Heart left ventricle (tissue), 16 donors: ENCODE measurements around the gene RHO. TPM values are rescaled to one million over a fixed set of nuclear protein-coding genes. Genes with fewer than 3 reads are reported as not detected.

Experiments used
- ATAC-seq, 4 donors: fragments of 200-7000 bp; cut with Tn5 transposase; one replicate each; pipeline ENCODE4 v1.9.1; 2020 to 2022; ENCODE audit warnings: moderate library complexity in 4 of 4, mild to moderate bottlenecking in 3 of 4, moderate number of reproducible peaks in 1 of 4
- DNase-seq, 5 donors: peaks; one replicate each; pipeline ENCODE4 v3.0.0-alpha.2; 2020
- H3K27ac ChIP-seq, 12 donors: fragments of 200-600 bp; sonication (generic) in 4 of 12; one replicate each; pipeline versions ENCODE4 v1.5.0 to v1.8.0; 2016 to 2022; ENCODE audit warnings: mild to moderate bottlenecking in 2 of 12
- H3K27me3 ChIP-seq, 9 donors: fragments of 200-600 bp; sonication (generic) in 2 of 9; one replicate each; pipeline versions ENCODE4 v1.5.1 to v1.8.0; 2016 to 2022; ENCODE audit warnings: mild to moderate bottlenecking in 3 of 9
- H3K36me3 ChIP-seq, 9 donors: fragments of 200-600 bp; sonication (generic) in 2 of 9; one replicate each; pipeline versions ENCODE4 v1.5.0 to v1.8.0; 2018 to 2022; ENCODE audit warnings: mild to moderate bottlenecking in 2 of 9
- H3K4me1 ChIP-seq, 12 donors: fragments of 200-600 bp; sonication (generic) in 4 of 12; one replicate each; pipeline versions ENCODE4 v1.5.0 to v1.8.0; 2016 to 2022; ENCODE audit warnings: mild to moderate bottlenecking in 3 of 12
- H3K4me3 ChIP-seq, 12 donors: fragments of 200-600 bp; sonication (generic) in 4 of 12; one replicate each; pipeline versions ENCODE4 v1.5.0 to v1.8.0; 2017 to 2022; ENCODE audit warnings: mild to moderate bottlenecking in 9 of 12, moderate library complexity in 4 of 12
- H3K9me3 ChIP-seq, 12 donors: fragments of 200-600 bp; sonication (generic) in 4 of 12; one replicate each; pipeline versions ENCODE4 v1.5.0 to v1.8.0; 2016 to 2022; ENCODE audit warnings: mild to moderate bottlenecking in 1 of 12
- CTCF ChIP-seq, 12 donors: fragments of 200-600 bp; sonication (generic) in 4 of 12; IDR thresholded peaks; one replicate each; pipeline versions ENCODE4 v1.5.0 to v1.8.0; 2018 to 2022; ENCODE audit warnings: antibody characterized with exemption in 12 of 12, mild to moderate bottlenecking in 5 of 12
- POLR2A ChIP-seq, 2 donors: fragments of 450-650 bp; IDR thresholded peaks; one replicate each; pipeline ENCODE4 v1.6.1; 2017; ENCODE audit warnings: antibody characterized with exemption in 2 of 2, mild to moderate bottlenecking in 2 of 2, moderate library complexity in 2 of 2
- WGBS, 4 donors: extraction: QIAGEN DNeasy Blood & Tissue Kit in 2 of 4; methylation state at CpG; one replicate each; pipeline versions ENCODE4 v1.1.5 to v1.1.7; 2013 to 2018; 5-methylcytosine and 5-hydroxymethylcytosine counted together
- intact Hi-C, 10 donors: fragments of 100-400 bp; cut with DNase I; formaldehyde crosslinking; loops; one replicate each; pipeline versions ENCODE4 v1.11.1 to v1.14.2; 2022
- polyA plus RNA-seq, 2 donors: library from polyadenylated mRNA; stranded (reverse); fragments of 200-250 nt; gene quantifications; one replicate each; pipeline ENCODE4 v1.2.3, GENCODE V29; 2013
- total RNA-seq, 9 donors: library from RNA; depleted of rRNA in 2 of 9; stranded (reverse); fragments of >200 nt in 2 of 9; fragmentation: NEBNext Ultra II Directional in 3 of 9; extraction: Animal tissue kit (Norgen Biotek cat#: 25700) in 3 of 9; gene quantifications; one replicate each; pipeline versions ENCODE4 v1.1.0 to v1.2.4, GENCODE V29; 2016 to 2023
- donor health status: ischemic (EF 13 %, LVEDD 7.1; RV severe dilation, severe dysfunction).
- donor health status: healthy with polysubstance abuse.
- donor health status: DM: no; HTN: yes; CAD: no.
- donor health status: DM: no; HTN: no; CAD: no.
- donor health status: ischemic (EF 25% LVEDD 6.9; RV normal size, moderate dysfunction).
- donor health status: ischemic (EF 25% LVEDD 5.7; RV mildly dilated, moderate dysfunction).
- donor health status: healthy.
- donor health status: DM: yes; HTN: yes; CAD: no.
- donor health status: ischemic (EF 35%, LVEDD 5.7; RV mildly dilated, moderate dysfunction).
- donor health status: nonischemic (EF 11% LVEDD 7.7; RV severe dilation, severe dysfunction).
- donor health status: DM: yes; HTN: yes; CAD: no.
- donor health status: PGD.
- donor health status: ischemic (EF 29% LVEDD 5.4; RV normal size, mild dysfunction).
- donor health status: nonischemic (EF 23%, LVEDD 6.1; RV moderate dilation, normal function).

Gene RHO
- total and polyA plus RNA-seq, 11 donors, result 0.08 TPM; not detected in 10

GRCh38 chr3:129536804-129537203 lies 8.4 kb downstream of the RHO start:
- intact Hi-C loops, result no loop called here
- no peak for TF ChIP-seq CTCF (IDR thresholded peaks at IDR 0.05)
- no peak for TF ChIP-seq POLR2A (IDR thresholded peaks at IDR 0.05)
- H3K27me3 ChIP-seq, result no peaks in the 10 kb centered on the region
- H3K9me3 ChIP-seq, result no peaks in the 10 kb centered on the region
- H3K4me3 ChIP-seq, result no peak overlapping the region
- ATAC-seq (no peak), DNase-seq (no peak)
- H3K27ac ChIP-seq, result no peak overlapping the region
- 88 to 97% (median 90%) methylated on average over 3 of the region's 3 CpGs for WGBS, 4 donors
- no peaks in the 10 kb centered on the region for H3K4me1 ChIP-seq
- H3K36me3 ChIP-seq, result no peaks in the 10 kb centered on the region

- Histone ChIP-seq H3K9me3 (no peaks in the 10 kb centered on the region), H3K4me1 (no peaks in the 10 kb centered on the region), H3K36me3 (no peaks in the 10 kb centered on the region), H3K27me3 (no peaks in the 10 kb centered on the region), H3K27ac (no peak overlapping the region), H3K4me3 (no peak overlapping the region)
- no peak for TF ChIP-seq POLR2A (IDR thresholded peaks at IDR 0.05)
- no peak for TF ChIP-seq CTCF (IDR thresholded peaks at IDR 0.05)
- no peak for DNase-seq
- intact Hi-C loops, result no loop called here
- 88 to 96% (median 92%) methylated on average over 8 of the region's 8 CpGs for WGBS, 4 donors
- no peak for ATAC-seq
Observed at GRCh38 chr3:129539206-129539605, 10.8 kb downstream of the RHO start.

- Histone ChIP-seq H3K27ac (no peak overlapping the region), H3K4me3 (no peak overlapping the region), H3K27me3 (no peaks in the 10 kb centered on the region), H3K9me3 (no peaks in the 10 kb centered on the region), H3K36me3 (no peaks in the 10 kb centered on the region), H3K4me1 (no peaks in the 10 kb centered on the region)
- DNase-seq, result no peak
- no peak for TF ChIP-seq POLR2A (IDR thresholded peaks at IDR 0.05)
- no peak for TF ChIP-seq CTCF (IDR thresholded peaks at IDR 0.05)
- WGBS, 4 donors, result 88 to 92% (median 90%) methylated on average over 11 of the region's 11 CpGs
- intact Hi-C loops, result no loop called here
- no peak for ATAC-seq
Observed at GRCh38 chr3:129540776-129541516, 12.5 kb downstream of the RHO start.

DNA sequence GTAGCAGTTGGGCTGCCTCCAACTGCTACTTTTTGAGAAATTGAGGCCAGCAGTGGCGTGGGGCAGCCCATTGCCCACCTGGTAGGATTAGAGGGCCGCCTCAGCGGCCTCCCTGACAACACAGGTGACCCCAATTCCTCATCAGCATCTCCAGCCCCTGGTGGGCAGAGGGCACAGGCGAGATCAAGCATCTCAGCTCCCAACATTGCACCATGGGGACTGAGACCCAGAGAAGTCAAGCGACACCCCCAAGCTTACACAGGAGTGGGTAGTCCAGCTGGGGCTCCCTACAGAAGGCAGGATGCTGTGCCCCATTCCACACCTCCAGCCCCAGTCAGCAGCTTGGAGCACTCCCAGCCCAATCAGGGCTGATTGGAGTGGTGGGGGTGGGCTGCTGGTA lies 14.3 kb downstream of the RHO start:
- no peaks in the 10 kb centered on the region for H3K27me3 ChIP-seq
- no peak for DNase-seq
- WGBS, 4 donors, result 95 to 100% (median 98%) methylated on average over 3 to 5 of the region's 5 CpGs
- no peaks in the 10 kb centered on the region for H3K4me1 ChIP-seq
- no peak for TF ChIP-seq CTCF (IDR thresholded peaks at IDR 0.05)
- TF ChIP-seq POLR2A (IDR thresholded peaks at IDR 0.05), result no peak
- H3K27ac ChIP-seq, result no peak overlapping the region
- no peak for ATAC-seq
- H3K9me3 ChIP-seq, result no peaks in the 10 kb centered on the region
- H3K36me3 ChIP-seq, result no peaks in the 10 kb centered on the region
- intact Hi-C loops, result no loop called here
- no peak overlapping the region for H3K4me3 ChIP-seq
